ENCODE data around the gene GULP1.
"Not testable (repeated sequence)": the region's sequence is repeated elsewhere in the genome, so short reads cannot be mapped to it uniquely, and the experiment has no call there.

The GULP1 gene

GRCh38 chr2:188601391-188601790 is 309.7 kb downstream of the GULP1 start:
- DNase-seq (ENCODE audit: low read depth) = no peak

GRCh38 chr2:188601927-188602326 is 310.3 kb downstream of the GULP1 start:
- no peak for DNase-seq (ENCODE audit: low read depth)

- no peak for DNase-seq (ENCODE audit: low read depth)
These were observed 312.9 kb downstream of the GULP1 start for GRCh38 chr2:188604579-188604978.

GRCh38 chr2:188605609-188606584 is 314.2 kb downstream of the GULP1 start:
- DNase-seq (ENCODE audit: low read depth) = not testable (repeated sequence)

- not testable (repeated sequence) for DNase-seq (ENCODE audit: low read depth)
These were observed 314.9 kb downstream of the GULP1 start for GRCh38 chr2:188606596-188606995.

GRCh38 chr2:188607501-188607900 is 315.8 kb downstream of the GULP1 start:
- no peak for DNase-seq (ENCODE audit: low read depth)

- DNase-seq (ENCODE audit: low read depth) = no peak
These were observed 317.8 kb downstream of the GULP1 start for GRCh38 chr2:188609321-188610049.

- DNase-seq (ENCODE audit: low read depth) = no peak
These were observed 318.4 kb downstream of the GULP1 start for GRCh38 chr2:188610050-188610444.

GRCh38 chr2:188610827-188611226 is 319.2 kb downstream of the GULP1 start:
- DNase-seq (ENCODE audit: low read depth) = no peak

GRCh38 chr2:188619146-188619545 is 327.5 kb downstream of the GULP1 start:
- DNase-seq (ENCODE audit: low read depth) = no peak

- no peak for DNase-seq (ENCODE audit: low read depth)
These were observed 329.2 kb downstream of the GULP1 start for GRCh38 chr2:188620916-188621315.

GRCh38 chr2:188622601-188623260 is 331.1 kb downstream of the GULP1 start:
- DNase-seq (ENCODE audit: low read depth) = no peak

- no peak for DNase-seq (ENCODE audit: low read depth)
These were observed 332.4 kb downstream of the GULP1 start for GRCh38 chr2:188623995-188624643.

GRCh38 chr2:188627471-188627870 is 335.8 kb downstream of the GULP1 start:
- no peak for DNase-seq (ENCODE audit: low read depth)

- DNase-seq (ENCODE audit: low read depth) = no peak
These were observed 337.5 kb downstream of the GULP1 start for GRCh38 chr2:188628989-188629752.

GRCh38 chr2:188629753-188630527 is 338.3 kb downstream of the GULP1 start:
- DNase-seq (ENCODE audit: low read depth) = no peak

GRCh38 chr2:188631037-188631809 is 339.5 kb downstream of the GULP1 start:
- DNase-seq (ENCODE audit: low read depth) = no peak

GRCh38 chr2:188634656-188635055 is 343.0 kb downstream of the GULP1 start:
- DNase-seq (ENCODE audit: low read depth) = no peak
